Measurements from ENCODE around the gene ROPN1L. TPM values are rescaled to one million over a fixed set of nuclear protein-coding genes. Genes with fewer than 3 reads are reported as not detected.
"Not testable (repeated sequence)": the region's sequence is repeated elsewhere in the genome, so short reads cannot be mapped to it uniquely, and the experiment has no call there.

ROPN1L gene
- total RNA-seq (2014; rRNA removed; shearing (Covaris generic)) = 0.35 and 0.49 TPM in 2 replicates
- polyA plus RNA-seq (2014; cell fraction: nucleus; rRNA removed) = not detected in 2 replicates

GRCh38 chr5:10441083-10441991, at the start of gene ROPN1L:
Gene ROPN1L, plus strand, starts transcription at chr5:10441879. Its CDS starts 289 bp downstream, at chr5:10442168.
- peak; percentile 84 for DNase-seq (ENCODE audit: extremely low read depth, low read depth)

GRCh38 chr5:10392567-10393328, 48.9 kb upstream of the ROPN1L start:
- not testable (repeated sequence) for DNase-seq (ENCODE audit: extremely low read depth, low read depth)

- no peak for DNase-seq (ENCODE audit: extremely low read depth, low read depth)
These were observed 48.2 kb upstream of the ROPN1L start for GRCh38 chr5:10393491-10393890.

DNA sequence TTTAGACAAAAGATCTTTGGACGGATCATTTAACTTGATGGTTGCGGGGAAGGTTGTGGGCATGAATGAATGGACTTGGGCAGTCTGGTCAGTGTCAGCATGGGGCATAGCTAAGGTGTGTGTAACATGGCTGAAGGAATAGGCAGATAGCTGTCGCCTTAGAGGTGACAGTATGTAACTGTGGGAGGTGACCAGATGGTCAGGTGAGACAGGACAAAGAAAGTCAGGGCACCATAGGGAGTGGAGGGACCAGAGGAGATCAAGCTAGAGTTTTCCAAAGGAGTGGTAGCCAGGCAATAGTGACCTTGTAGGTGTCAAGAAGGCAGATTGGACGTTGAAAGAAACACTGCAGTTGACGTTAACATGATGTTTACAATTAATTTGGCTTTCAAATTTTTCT, 45.1 kb upstream of the ROPN1L start:
- DNase-seq (ENCODE audit: extremely low read depth, low read depth) = no peak

DNA sequence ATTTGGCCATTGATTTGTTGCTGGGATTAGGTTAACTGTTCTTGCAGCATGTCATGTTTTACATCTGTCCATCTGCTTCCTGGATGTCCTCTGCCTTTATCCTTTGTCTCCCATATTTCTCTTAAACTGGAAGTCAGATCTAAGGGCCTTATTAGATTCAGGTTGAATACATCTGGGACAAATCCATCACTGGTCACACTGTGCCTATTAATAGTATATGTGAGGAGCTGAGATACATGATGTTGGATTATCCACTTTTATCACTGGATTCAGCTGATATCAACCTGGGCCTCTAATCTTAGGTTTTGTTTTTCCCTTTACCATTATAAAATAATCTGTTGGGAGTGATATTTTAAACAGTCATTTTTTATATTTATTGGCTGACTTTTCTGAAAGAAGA, 41.8 kb upstream of the ROPN1L start:
- DNase-seq (ENCODE audit: extremely low read depth, low read depth) = no peak

GRCh38 chr5:10400411-10400810, 41.3 kb upstream of the ROPN1L start:
- no peak for DNase-seq (ENCODE audit: extremely low read depth, low read depth)

DNA sequence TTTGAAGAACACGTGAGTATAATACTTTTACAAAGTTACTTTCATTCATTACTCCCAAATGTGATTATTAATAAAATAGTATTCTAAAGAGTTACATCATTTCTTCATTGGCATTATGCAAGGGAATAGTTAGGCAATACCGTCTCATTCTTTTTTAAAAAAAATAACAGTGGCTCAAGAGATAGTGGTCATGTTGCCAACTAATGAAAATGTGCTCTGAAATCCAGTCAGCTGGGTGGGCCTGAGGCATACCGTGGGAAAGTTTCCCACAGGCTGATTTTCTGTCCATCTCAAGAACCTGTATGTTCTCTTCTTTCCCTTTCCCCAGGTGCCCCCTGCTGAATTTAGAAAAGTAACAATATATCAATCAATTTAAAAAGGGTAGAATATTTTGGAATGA, 40.8 kb upstream of the ROPN1L start:
- no peak for DNase-seq (ENCODE audit: extremely low read depth, low read depth)

GRCh38 chr5:10401498-10401897, 40.2 kb upstream of the ROPN1L start:
- DNase-seq (ENCODE audit: extremely low read depth, low read depth) = no peak

GRCh38 chr5:10403829-10404228, 37.9 kb upstream of the ROPN1L start:
- DNase-seq (ENCODE audit: extremely low read depth, low read depth) = no peak

DNA sequence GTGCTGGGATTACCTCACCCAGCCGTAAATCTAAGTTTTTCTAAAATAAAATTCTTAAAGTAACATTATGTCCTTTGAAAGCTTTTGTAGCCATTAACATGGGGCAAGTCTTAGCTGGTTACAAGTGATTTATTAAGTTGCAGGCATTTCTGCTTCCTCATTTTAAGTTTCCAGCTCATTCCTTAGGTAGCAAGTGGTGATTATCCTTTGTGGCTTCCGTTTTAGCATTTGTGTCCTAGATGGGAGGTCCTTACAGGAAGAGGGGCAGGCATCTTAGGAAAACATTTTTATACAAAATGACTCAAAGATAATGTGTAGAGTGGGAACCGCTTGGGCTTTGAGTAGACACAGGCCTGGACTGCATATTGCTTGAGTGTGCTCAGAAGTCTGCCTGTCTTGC, 35.0 kb upstream of the ROPN1L start:
- no peak for DNase-seq (ENCODE audit: extremely low read depth, low read depth)

GRCh38 chr5:10409504-10409903, 32.2 kb upstream of the ROPN1L start:
- no peak for DNase-seq (ENCODE audit: extremely low read depth, low read depth)

- no peak for DNase-seq (ENCODE audit: extremely low read depth, low read depth)
These were observed 31.0 kb upstream of the ROPN1L start for GRCh38 chr5:10410662-10411061.

DNA sequence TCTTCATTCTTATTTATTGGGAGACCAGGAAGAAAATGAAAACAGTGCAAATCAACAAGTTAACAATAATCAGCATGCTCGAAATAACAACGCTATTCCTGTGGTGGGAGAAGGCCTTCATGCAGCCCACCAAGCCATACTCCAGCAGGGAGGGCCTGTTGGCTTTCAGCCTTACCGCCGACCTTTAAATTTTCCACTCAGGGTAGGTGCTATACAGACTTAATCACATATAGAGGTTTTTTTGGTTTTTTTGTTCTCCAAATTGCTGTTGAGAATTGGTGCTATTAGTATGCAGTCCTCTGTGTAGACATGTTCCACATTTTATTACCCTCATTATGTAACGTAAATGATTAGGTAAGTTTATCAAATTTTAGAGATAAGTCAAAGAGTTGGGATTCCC, 30.3 kb upstream of the ROPN1L start:
- DNase-seq (ENCODE audit: extremely low read depth, low read depth) = no peak

DNA sequence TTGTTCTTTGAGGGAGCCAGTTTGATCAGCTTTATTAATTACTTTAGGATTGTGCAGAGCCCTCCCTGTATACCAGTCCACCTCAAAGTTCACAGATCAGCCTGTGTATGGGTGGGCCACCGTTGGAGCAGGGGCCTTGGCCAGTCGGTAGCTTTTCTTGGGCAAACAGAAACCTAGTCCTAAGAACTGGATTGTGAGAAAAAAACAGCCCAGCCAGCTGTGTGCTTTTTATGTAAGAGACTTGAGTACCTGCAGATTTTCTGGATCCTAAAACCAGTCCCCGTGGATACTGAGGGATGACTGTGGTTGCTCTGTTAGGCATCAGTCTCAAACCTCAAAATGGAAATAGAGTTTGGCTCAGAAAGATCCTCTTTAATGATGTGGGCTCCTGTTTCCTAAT, 24.8 kb upstream of the ROPN1L start:
- DNase-seq (ENCODE audit: extremely low read depth, low read depth) = no peak

GRCh38 chr5:10418654-10419345, 22.9 kb upstream of the ROPN1L start:
- DNase-seq (ENCODE audit: extremely low read depth, low read depth) = no peak

DNA sequence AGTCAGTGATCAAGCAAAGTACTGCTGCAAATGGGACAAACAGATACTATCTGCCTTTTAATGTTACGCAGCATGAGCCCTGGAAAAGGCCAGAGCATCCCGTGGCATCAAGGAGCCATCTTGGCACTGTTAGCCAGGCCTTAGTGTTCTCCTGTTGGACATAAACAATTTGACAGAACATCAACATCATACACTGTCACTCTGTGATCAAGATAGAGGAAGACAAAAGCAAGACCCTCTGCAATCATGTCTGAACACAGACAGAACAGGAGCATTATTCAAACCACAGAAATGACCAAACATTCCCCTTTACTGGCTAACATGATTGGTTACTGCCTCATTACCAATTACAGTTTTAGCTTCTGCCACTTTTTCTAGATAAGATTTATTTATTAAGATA, 21.2 kb upstream of the ROPN1L start:
- no peak for DNase-seq (ENCODE audit: extremely low read depth, low read depth)

- DNase-seq (ENCODE audit: extremely low read depth, low read depth) = peak; percentile 26
These were observed 20.7 kb upstream of the ROPN1L start for GRCh38 chr5:10420932-10421331.

DNA sequence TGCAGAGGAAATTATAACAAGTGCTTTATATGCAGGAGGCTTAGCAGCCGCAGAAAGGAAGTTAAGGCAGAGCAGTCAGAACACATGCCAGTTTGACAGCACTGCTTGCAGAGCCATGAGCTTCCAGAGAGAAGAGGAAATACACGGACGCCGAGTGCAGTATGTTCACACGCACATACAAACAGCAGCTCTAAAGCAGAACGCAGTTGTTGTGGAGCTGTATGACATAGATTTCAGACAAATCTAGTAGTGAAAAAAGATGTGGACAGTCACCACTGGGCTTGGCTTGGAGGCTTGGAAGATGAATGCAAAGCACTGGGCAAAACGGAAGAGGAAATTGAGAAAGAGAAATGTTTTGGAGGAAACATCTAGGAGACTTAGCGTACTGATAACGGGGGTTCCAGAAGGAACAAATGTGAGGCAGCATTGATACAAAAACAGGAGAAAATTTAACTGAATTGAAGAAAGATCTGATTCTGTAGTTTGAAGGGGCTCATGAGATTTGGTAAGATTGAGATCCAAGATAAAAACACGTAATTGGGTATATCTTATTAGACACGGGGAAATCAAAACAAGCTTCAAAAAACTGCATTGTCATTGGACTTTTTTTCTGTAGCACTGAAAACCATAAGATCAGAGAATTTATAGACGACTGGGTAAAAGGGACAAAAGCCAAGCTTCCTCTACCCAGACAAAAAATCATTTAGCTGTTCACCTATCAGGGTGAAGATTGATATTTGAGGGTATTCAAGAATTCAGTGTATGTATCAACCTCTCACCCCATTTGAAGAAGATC, 19.6 kb upstream of the ROPN1L start:
- no peak for DNase-seq (ENCODE audit: extremely low read depth, low read depth)

- no peak for DNase-seq (ENCODE audit: extremely low read depth, low read depth)
These were observed 18.7 kb upstream of the ROPN1L start for GRCh38 chr5:10423022-10423421.

GRCh38 chr5:10424124-10424731, 17.5 kb upstream of the ROPN1L start:
- peak; percentile 46 for DNase-seq (ENCODE audit: extremely low read depth, low read depth)
